ENCODE data around the gene GUCY2C. TPM values are rescaled to one million over a fixed set of nuclear protein-coding genes. Genes with fewer than 3 reads are reported as not detected.
"Not testable (repeated sequence)": the region's sequence is repeated elsewhere in the genome, so short reads cannot be mapped to it uniquely, and the experiment has no call there.

The GUCY2C gene
- total RNA-seq, 2 experiments from 2014 or later: not detected

- no peak for DNase-seq
- H3K4me1 Mint-ChIP-seq: no peaks in the 10 kb centered on the region
- H3K27me3 Mint-ChIP-seq: no peaks in the 10 kb centered on the region
- H3K9me3 Mint-ChIP-seq: no peaks in the 10 kb centered on the region
- no peak overlapping the region for H3K27ac Mint-ChIP-seq
- no peaks in the 10 kb centered on the region for H3K36me3 Mint-ChIP-seq (ENCODE audit: low read depth)
- POLR2A ChIA-PET: no interaction called here
- no peak overlapping the region for H3K4me3 Mint-ChIP-seq
- CTCF ChIA-PET: no interaction called here
Observed at GRCh38 chr12:14699923-14700322, 3.5 kb upstream of the GUCY2C start.

DNA sequence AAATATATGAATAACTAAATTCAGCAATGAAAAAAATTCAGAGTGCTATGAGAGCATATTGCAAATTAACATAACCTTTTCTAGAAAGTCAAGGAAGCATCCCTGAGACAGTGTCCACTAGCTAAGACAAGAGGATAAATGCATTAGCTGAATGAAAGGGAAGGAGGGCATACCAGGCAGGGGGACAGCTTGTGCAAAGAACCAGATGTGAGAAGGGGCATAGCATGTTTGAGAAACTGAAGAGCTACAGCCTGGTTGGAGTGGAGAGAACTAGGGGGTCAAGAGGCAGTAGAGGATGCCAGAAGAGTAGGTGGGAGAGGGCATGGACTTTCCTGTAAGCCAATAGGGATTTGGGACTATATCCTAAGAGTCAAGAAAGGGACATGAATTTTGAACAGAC, 2.2 kb upstream of the GUCY2C start:
- Mint-ChIP-seq H3K27me3 (peaks cover 4% of the 10 kb centered on the region), H3K4me1 (no peaks in the 10 kb centered on the region), H3K4me3 (no peak overlapping the region), H3K27ac (no peak overlapping the region), H3K36me3 (ENCODE audit: low read depth) (no peaks in the 10 kb centered on the region), H3K9me3 (no peaks in the 10 kb centered on the region)
- POLR2A ChIA-PET: no interaction called here
- DNase-seq: no peak
- CTCF ChIA-PET: interaction anchor here (0.6 to 1.1 kb wide), 3 partner anchors 13 to 116 kb away, joined by 3 to 4 read pairs (median 3); no protein-coding TSS in a partner anchor

DNA sequence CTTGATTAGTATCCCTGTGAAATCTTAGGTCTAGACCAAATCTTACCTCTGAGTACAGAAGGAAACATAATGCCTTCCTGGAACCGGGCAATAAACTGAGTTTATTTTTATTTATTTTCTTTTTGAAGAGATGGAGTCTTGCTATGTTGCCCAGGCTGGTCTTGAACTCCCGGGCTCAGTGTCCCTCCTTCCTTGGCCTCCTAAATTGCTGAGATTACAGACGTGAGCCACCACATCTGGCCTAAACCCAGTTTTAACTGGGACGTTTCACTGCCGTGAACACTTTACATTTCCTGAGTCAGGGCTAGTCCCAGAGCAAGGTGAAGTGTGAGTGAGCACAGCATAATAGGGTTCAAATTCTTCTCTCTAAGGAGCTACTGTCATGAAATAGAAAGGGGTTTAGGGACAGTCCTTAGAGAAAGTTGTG, 671 bp downstream of the GUCY2C start:
- H3K4me1 Mint-ChIP-seq: no peaks in the 10 kb centered on the region
- POLR2A ChIA-PET: no interaction called here
- no peak overlapping the region for H3K4me3 Mint-ChIP-seq
- H3K27me3 Mint-ChIP-seq: peaks cover 7% of the 10 kb centered on the region
- no peak for DNase-seq
- no peaks in the 10 kb centered on the region for H3K36me3 Mint-ChIP-seq (ENCODE audit: low read depth)
- H3K27ac Mint-ChIP-seq: no peak overlapping the region
- CTCF ChIA-PET: no interaction called here
- no peaks in the 10 kb centered on the region for H3K9me3 Mint-ChIP-seq

DNA sequence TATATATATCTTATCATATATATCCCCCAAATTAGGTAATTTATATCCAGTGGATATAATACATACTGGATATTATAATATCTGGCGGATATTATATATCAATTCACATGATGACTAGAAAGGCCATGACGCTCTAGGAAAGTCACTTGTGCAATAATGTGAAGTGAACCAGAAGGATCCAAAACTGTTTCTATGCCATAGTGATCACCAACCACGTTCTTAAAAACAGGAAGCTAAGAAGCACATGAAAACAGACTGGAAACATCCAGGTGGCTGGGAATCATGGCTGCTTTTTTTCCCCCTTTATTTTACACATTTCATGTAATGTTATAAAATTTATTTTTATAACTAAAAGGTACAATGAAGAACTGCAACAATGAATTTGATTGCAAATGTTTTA, 1.4 kb downstream of the GUCY2C start:
- no peak for DNase-seq
- ChIA-PET CTCF (no interaction called here), POLR2A (no interaction called here)
- no peak overlapping the region for H3K4me3 Mint-ChIP-seq
- H3K36me3 Mint-ChIP-seq (ENCODE audit: low read depth): no peaks in the 10 kb centered on the region
- H3K27me3 Mint-ChIP-seq: peaks cover 7% of the 10 kb centered on the region
- H3K9me3 Mint-ChIP-seq: no peaks in the 10 kb centered on the region
- no peak overlapping the region for H3K27ac Mint-ChIP-seq
- H3K4me1 Mint-ChIP-seq: no peaks in the 10 kb centered on the region

GRCh38 chr12:14694145-14694714, 2.2 kb downstream of the GUCY2C start:
- POLR2A ChIA-PET: no interaction called here
- H3K9me3 Mint-ChIP-seq: no peaks in the 10 kb centered on the region
- CTCF ChIA-PET: no interaction called here
- no peaks in the 10 kb centered on the region for H3K4me1 Mint-ChIP-seq
- no peak overlapping the region for H3K27ac Mint-ChIP-seq
- no peak overlapping the region for H3K4me3 Mint-ChIP-seq
- peaks cover 7% of the 10 kb centered on the region for H3K27me3 Mint-ChIP-seq
- no peak for DNase-seq
- no peaks in the 10 kb centered on the region for H3K36me3 Mint-ChIP-seq (ENCODE audit: low read depth)

GRCh38 chr12:14693116-14693515, 3.3 kb downstream of the GUCY2C start:
- peaks cover 7% of the 10 kb centered on the region for H3K27me3 Mint-ChIP-seq
- no peaks in the 10 kb centered on the region for H3K9me3 Mint-ChIP-seq
- CTCF ChIA-PET: no interaction called here
- no peak overlapping the region for H3K4me3 Mint-ChIP-seq
- H3K36me3 Mint-ChIP-seq (ENCODE audit: low read depth): no peaks in the 10 kb centered on the region
- no peaks in the 10 kb centered on the region for H3K4me1 Mint-ChIP-seq
- DNase-seq: no peak
- POLR2A ChIA-PET: no interaction called here
- no peak overlapping the region for H3K27ac Mint-ChIP-seq

GRCh38 chr12:14691560-14691959, 4.8 kb downstream of the GUCY2C start:
- peaks cover 7% of the 10 kb centered on the region for H3K27me3 Mint-ChIP-seq

GRCh38 chr12:14689996-14690395, 6.4 kb downstream of the GUCY2C start:
- H3K36me3 Mint-ChIP-seq (ENCODE audit: low read depth): no peaks in the 10 kb centered on the region
- no peaks in the 10 kb centered on the region for H3K9me3 Mint-ChIP-seq
- H3K27ac Mint-ChIP-seq: no peak overlapping the region
- ChIA-PET POLR2A (no interaction called here), CTCF (no interaction called here)
- H3K4me1 Mint-ChIP-seq: no peaks in the 10 kb centered on the region
- no peak for DNase-seq
- H3K27me3 Mint-ChIP-seq: peaks cover 7% of the 10 kb centered on the region
- no peak overlapping the region for H3K4me3 Mint-ChIP-seq

More at GRCh38 chr12:14691560-14691959, 4.8 kb downstream of the GUCY2C start:
- Mint-ChIP-seq H3K27ac (no peak overlapping the region), H3K9me3 (no peaks in the 10 kb centered on the region), H3K4me3 (no peak overlapping the region), H3K4me1 (no peaks in the 10 kb centered on the region), H3K36me3 (ENCODE audit: low read depth) (no peaks in the 10 kb centered on the region)
- ChIA-PET POLR2A (no interaction called here), CTCF (interaction anchor here (1.1 kb wide), 1 partner anchor 55 kb away, joined by 4 read pairs; no protein-coding TSS in a partner anchor)
- DNase-seq: no peak

- H3K4me1 Mint-ChIP-seq: no peaks in the 10 kb centered on the region
- H3K4me3 Mint-ChIP-seq: no peak overlapping the region
- H3K9me3 Mint-ChIP-seq: no peaks in the 10 kb centered on the region
- ChIA-PET POLR2A (no interaction called here), CTCF (no interaction called here)
- peaks cover 5% of the 10 kb centered on the region for H3K27me3 Mint-ChIP-seq
- no peaks in the 10 kb centered on the region for H3K36me3 Mint-ChIP-seq (ENCODE audit: low read depth)
- DNase-seq: no peak
- no peak overlapping the region for H3K27ac Mint-ChIP-seq
Observed at GRCh38 chr12:14689144-14689543, 7.3 kb downstream of the GUCY2C start.

- CTCF ChIA-PET: interaction anchor here (1.5 kb wide), 2 partner anchors 15 to 444 kb away, joined by 3 to 4 read pairs; no protein-coding TSS in a partner anchor
Observed at GRCh38 chr12:14682231-14682630, 14.2 kb downstream of the GUCY2C start.

GRCh38 chr12:14681625-14682024, 14.8 kb downstream of the GUCY2C start:
- Mint-ChIP-seq H3K27ac (no peak overlapping the region), H3K4me3 (no peak overlapping the region), H3K9me3 (no peaks in the 10 kb centered on the region), H3K27me3 (no peaks in the 10 kb centered on the region), H3K36me3 (ENCODE audit: low read depth) (no peaks in the 10 kb centered on the region), H3K4me1 (no peaks in the 10 kb centered on the region)
- no peak for DNase-seq
- ChIA-PET POLR2A (no interaction called here), CTCF (interaction anchor here (1.5 kb wide), 2 partner anchors 14 to 444 kb away, joined by 3 to 4 read pairs; no protein-coding TSS in a partner anchor)

More at GRCh38 chr12:14682231-14682630, 14.2 kb downstream of the GUCY2C start:
- H3K27ac Mint-ChIP-seq; H3K36me3 Mint-ChIP-seq (ENCODE audit: low read depth); POLR2A ChIA-PET; H3K9me3 Mint-ChIP-seq; DNase-seq; H3K4me1 Mint-ChIP-seq; H3K27me3 Mint-ChIP-seq; H3K4me3 Mint-ChIP-seq: not testable (repeated sequence)

DNA sequence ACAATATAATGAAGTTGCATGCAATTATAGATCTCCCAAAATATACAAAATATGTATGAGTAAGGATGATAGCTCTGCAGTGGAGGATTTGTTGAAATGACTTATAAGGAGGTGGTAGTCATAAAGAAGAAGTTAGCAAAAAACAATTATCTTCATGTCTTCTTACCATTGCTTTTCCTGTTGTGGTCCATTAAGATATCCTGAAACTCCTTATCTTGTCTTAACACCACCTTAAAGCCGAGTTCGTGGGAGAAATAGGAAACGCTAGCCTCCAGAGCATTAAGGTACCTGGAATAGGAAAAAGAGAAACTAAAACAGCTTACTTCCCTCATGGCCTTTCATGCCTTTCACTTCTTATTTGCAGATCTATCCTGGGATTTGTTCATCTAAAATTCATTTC, 15.2 kb downstream of the GUCY2C start:
- H3K4me3 Mint-ChIP-seq: no peak overlapping the region
- no peaks in the 10 kb centered on the region for H3K4me1 Mint-ChIP-seq
- ChIA-PET CTCF (interaction anchor here (1.5 kb wide), 2 partner anchors 14 to 443 kb away, joined by 3 to 4 read pairs; no protein-coding TSS in a partner anchor), POLR2A (no interaction called here)
- H3K27ac Mint-ChIP-seq: no peak overlapping the region
- no peaks in the 10 kb centered on the region for H3K9me3 Mint-ChIP-seq
- H3K27me3 Mint-ChIP-seq: no peaks in the 10 kb centered on the region
- DNase-seq: no peak
- H3K36me3 Mint-ChIP-seq (ENCODE audit: low read depth): no peaks in the 10 kb centered on the region

GRCh38 chr12:14678547-14679150, 17.8 kb downstream of the GUCY2C start:
- Mint-ChIP-seq H3K4me3 (no peak overlapping the region), H3K27ac (no peak overlapping the region), H3K9me3 (no peaks in the 10 kb centered on the region), H3K36me3 (ENCODE audit: low read depth) (no peaks in the 10 kb centered on the region), H3K4me1 (no peaks in the 10 kb centered on the region), H3K27me3 (peaks cover 6% of the 10 kb centered on the region)
- ChIA-PET POLR2A (no interaction called here), CTCF (no interaction called here)
- DNase-seq: no peak

- DNase-seq: no peak
- CTCF ChIA-PET: interaction anchor here (0.6 to 2.0 kb wide), 3 partner anchors 13 to 1269 kb away, joined by 3 to 4 read pairs (median 3); no protein-coding TSS in a partner anchor
- POLR2A ChIA-PET: no interaction called here
- H3K4me3 Mint-ChIP-seq: no peak overlapping the region
- H3K36me3 Mint-ChIP-seq (ENCODE audit: low read depth): no peaks in the 10 kb centered on the region
- peaks cover 3% of the 10 kb centered on the region for H3K27me3 Mint-ChIP-seq
- no peak overlapping the region for H3K27ac Mint-ChIP-seq
- no peaks in the 10 kb centered on the region for H3K9me3 Mint-ChIP-seq
- H3K4me1 Mint-ChIP-seq: peaks cover 11% of the 10 kb centered on the region
Observed at GRCh38 chr12:14668591-14668990, 27.8 kb downstream of the GUCY2C start.
